Gastroesophageal sphincter (tissue), 4 donors: Measurements from ENCODE around the gene PFN4. TPM values are rescaled to one million over a fixed set of nuclear protein-coding genes. Genes with fewer than 3 reads are reported as not detected.

Experiments used
- ATAC-seq: fragments of 150-250 bp; one replicate; pipeline ENCODE4 v1.9.1; 2016; ENCODE audit warnings: mild to moderate bottlenecking, moderate library complexity
- H3K27ac ChIP-seq, 4 donors: fragments of 200-600 bp; sonication (generic) in 3 of 4; 1 replicate in 3 of 4; 2 replicates in 1 of 4; pipeline ENCODE4 v1.5.1; 2016 to 2019
- H3K27me3 ChIP-seq: fragments of 200-600 bp; sonication (generic); one replicate; pipeline ENCODE4 v1.5.1; 2019
- H3K36me3 ChIP-seq, 2 donors: fragments of 200-600 bp; sonication (generic); one replicate each; pipeline ENCODE4 v1.5.1; 2019; ENCODE audit warnings: control low read depth in 1 of 2
- H3K4me1 ChIP-seq, 3 donors: fragments of 200-600 bp; sonication (generic); 1 replicate in 2 of 3; 2 replicates in 1 of 3; pipeline ENCODE4 v1.5.1; 2016 to 2019; ENCODE audit warnings: control low read depth in 2 of 3
- H3K4me3 ChIP-seq, 2 donors: fragments of 200-600 bp; sonication (generic); one replicate each; pipeline ENCODE4 v1.5.1; 2019; ENCODE audit warnings: mild to moderate bottlenecking in 1 of 2, moderate library complexity in 1 of 2
- H3K9me3 ChIP-seq, 3 donors: fragments of 200-600 bp; sonication (generic); one replicate each; pipeline ENCODE4 v1.5.1; 2017 to 2019; ENCODE audit warnings: control low read depth in 2 of 3
- EP300 ChIP-seq: sonication (generic); formaldehyde crosslinking; IDR thresholded peaks from one replicate; pipeline ENCODE4 v1.6.1; 2017; ENCODE audit warnings: antibody characterized with exemption, mild to moderate bottlenecking
- POLR2A ChIP-seq, 2 donors: fragments of 450-650 bp; IDR thresholded peaks; one replicate each; pipeline ENCODE4 v1.6.1; 2017; ENCODE audit warnings: antibody characterized with exemption in 2 of 2, mild to moderate bottlenecking in 2 of 2, moderate library complexity in 1 of 2
- POLR2AphosphoS5 ChIP-seq: sonication (generic); formaldehyde crosslinking; IDR thresholded peaks from one replicate; pipeline ENCODE4 v1.6.1; 2017; ENCODE audit warnings: antibody characterized with exemption
- WGBS, 2 donors: methylation state at CpG; one replicate each; pipeline ENCODE4 v1.1.5; 2018; ENCODE audit warnings: low coverage in 1 of 2; 5-methylcytosine and 5-hydroxymethylcytosine counted together
- total RNA-seq, 4 donors: library from RNA; depleted of rRNA; stranded (reverse); fragments of >200 nt; gene quantifications; one replicate each; pipeline ENCODE4 v1.1.0, GENCODE V29; 2016
- TF ChIP-seq, protein P1 (sequence below), 4 experiments: fragments of 200-600 bp in 2 of 4; fragments of 450-650 bp in 2 of 4; sonication (generic) in 1 of 4; IDR thresholded peaks; one replicate each; pipeline ENCODE4 v1.5.1; 2017 to 2019; ENCODE audit warnings: antibody characterized with exemption in 4 of 4, mild to moderate bottlenecking in 2 of 4, moderate library complexity in 2 of 4

Gene PFN4
- total RNA-seq, 4 donors from 2014 or later: 0.94 TPM; not detected in 3

GRCh38 chr2:24080701-24081100, 42.4 kb downstream of the PFN4 start:
- H3K4me3 ChIP-seq: no peak overlapping the region
- TF ChIP-seq EP300 (no peak), POLR2AphosphoS5 (no peak), POLR2A (IDR thresholded peaks at IDR 0.05) (no peak)
- TF ChIP-seq, protein P1, sequence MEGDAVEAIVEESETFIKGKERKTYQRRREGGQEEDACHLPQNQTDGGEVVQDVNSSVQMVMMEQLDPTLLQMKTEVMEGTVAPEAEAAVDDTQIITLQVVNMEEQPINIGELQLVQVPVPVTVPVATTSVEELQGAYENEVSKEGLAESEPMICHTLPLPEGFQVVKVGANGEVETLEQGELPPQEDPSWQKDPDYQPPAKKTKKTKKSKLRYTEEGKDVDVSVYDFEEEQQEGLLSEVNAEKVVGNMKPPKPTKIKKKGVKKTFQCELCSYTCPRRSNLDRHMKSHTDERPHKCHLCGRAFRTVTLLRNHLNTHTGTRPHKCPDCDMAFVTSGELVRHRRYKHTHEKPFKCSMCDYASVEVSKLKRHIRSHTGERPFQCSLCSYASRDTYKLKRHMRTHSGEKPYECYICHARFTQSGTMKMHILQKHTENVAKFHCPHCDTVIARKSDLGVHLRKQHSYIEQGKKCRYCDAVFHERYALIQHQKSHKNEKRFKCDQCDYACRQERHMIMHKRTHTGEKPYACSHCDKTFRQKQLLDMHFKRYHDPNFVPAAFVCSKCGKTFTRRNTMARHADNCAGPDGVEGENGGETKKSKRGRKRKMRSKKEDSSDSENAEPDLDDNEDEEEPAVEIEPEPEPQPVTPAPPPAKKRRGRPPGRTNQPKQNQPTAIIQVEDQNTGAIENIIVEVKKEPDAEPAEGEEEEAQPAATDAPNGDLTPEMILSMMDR (IDR thresholded peaks at IDR 0.05): no peak
- no peak overlapping the region for H3K27ac ChIP-seq
- no peak for ATAC-seq
- peaks cover 0 to 44% of the 10 kb centered on the region in 2 donors for H3K36me3 ChIP-seq
- no peaks in the 10 kb centered on the region for H3K27me3 ChIP-seq
- WGBS, 2 donors: 38 to 40% methylated on average over 2 of the region's 2 CpGs
- H3K4me1 ChIP-seq: peaks cover 0 to 39% (median 18%) of the 10 kb centered on the region in 3 donors
- H3K9me3 ChIP-seq: no peaks in the 10 kb centered on the region

DNA sequence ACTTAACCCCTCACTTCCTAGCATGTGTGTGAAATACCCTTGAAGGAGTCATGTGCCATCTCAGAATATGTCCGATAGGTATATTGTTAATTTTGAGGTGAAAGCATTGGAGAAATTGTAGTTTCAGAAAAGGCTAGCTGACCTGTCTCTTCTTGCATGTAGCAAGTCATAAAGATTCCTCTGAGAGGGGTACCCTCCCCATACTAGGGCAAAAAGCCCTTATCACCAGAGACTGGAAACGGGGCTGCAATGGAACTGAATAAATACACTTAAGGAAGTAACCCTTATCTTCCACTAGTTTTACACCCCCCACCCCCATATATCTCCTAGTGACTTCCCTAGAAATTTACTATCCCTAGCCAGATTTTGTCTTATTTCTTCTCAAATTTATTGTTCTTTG, 45.3 kb downstream of the PFN4 start:
- peak overlapping the region; percentile 84 to 86 for H3K4me3 ChIP-seq
- no peaks in the 10 kb centered on the region for H3K27me3 ChIP-seq
- no peaks in the 10 kb centered on the region for H3K9me3 ChIP-seq
- H3K4me1 ChIP-seq: peaks cover 0 to 39% (median 13%) of the 10 kb centered on the region in 3 donors
- peak overlapping the region; percentile 52 to 99 (median 94) for H3K27ac ChIP-seq
- TF ChIP-seq EP300: no peak
- WGBS, 2 donors: 65 to 87% methylated on average over 2 of the region's 2 CpGs
- peaks cover 0 to 61% of the 10 kb centered on the region in 2 donors for H3K36me3 ChIP-seq
- no peak for ATAC-seq

DNA sequence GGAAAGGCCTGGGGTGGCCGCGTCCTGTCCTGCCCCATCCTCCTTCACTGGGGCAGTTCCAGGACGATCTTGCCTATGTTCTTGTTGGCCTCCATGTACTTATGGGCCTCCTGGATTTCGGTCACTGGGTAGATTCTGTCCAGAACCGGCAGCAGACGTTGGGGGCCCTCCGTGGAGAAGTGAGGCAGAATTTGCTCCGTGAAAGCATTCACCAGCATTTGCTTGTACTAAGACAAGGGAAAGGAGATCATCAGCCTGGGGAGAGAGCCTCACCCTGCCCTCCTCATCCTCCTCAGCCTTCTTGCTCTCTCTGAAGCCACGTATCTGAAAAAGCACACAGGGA, 45.6 kb downstream of the PFN4 start:
- H3K27ac ChIP-seq: peak overlapping the region; percentile 52 to 99 (median 94)
- TF ChIP-seq, protein P1 (IDR thresholded peaks at IDR 0.05): no peak
- TF ChIP-seq POLR2A (IDR thresholded peaks at IDR 0.05) (no peak), EP300 (no peak), POLR2AphosphoS5 (no peak)
- H3K4me1 ChIP-seq: peaks cover 0 to 36% (median 13%) of the 10 kb centered on the region in 3 donors
- no peaks in the 10 kb centered on the region for H3K9me3 ChIP-seq
- peak overlapping the region; percentile 84 to 86 for H3K4me3 ChIP-seq
- H3K27me3 ChIP-seq: no peaks in the 10 kb centered on the region
- H3K36me3 ChIP-seq: peaks cover 0 to 61% of the 10 kb centered on the region in 2 donors
- 7 to 14% methylated on average over 2 to 9 of the region's 9 CpGs for WGBS, 2 donors
- no peak for ATAC-seq

- 4% methylated on average over 14 to 24 of the region's 41 CpGs for WGBS, 2 donors
- ATAC-seq: peak; percentile 0
These were observed 46.1 kb downstream of the PFN4 start for GRCh38 chr2:24076849-24077534.

GRCh38 chr2:24075915-24076848, 47.0 kb downstream of the PFN4 start, which contains the start of gene SF3B6:
SF3B6 (minus strand) TSS chr2:24076326; CDS start chr2:24076229, 97 bp downstream.
- no peaks in the 10 kb centered on the region for H3K27me3 ChIP-seq
- H3K36me3 ChIP-seq: peaks cover 0 to 61% of the 10 kb centered on the region in 2 donors
- no peaks in the 10 kb centered on the region for H3K9me3 ChIP-seq
- H3K4me3 ChIP-seq: peak within 1 kb of the TSS; percentile 84 to 86
- 0 to 4% methylated on average over 15 to 18 of the region's 64 CpGs for WGBS, 2 donors
- H3K4me1 ChIP-seq: peaks cover 0 to 36% (median 13%) of the 10 kb centered on the region in 3 donors
- TF ChIP-seq, protein P1 (IDR thresholded peaks at IDR 0.05): peak in 1 of 4 experiments; percentile 4
- TF ChIP-seq POLR2AphosphoS5: peak; percentile 85
- no peak for TF ChIP-seq EP300
- TF ChIP-seq POLR2A (IDR thresholded peaks at IDR 0.05): peak; percentile 41 to 48
- peak; percentile 97 for ATAC-seq
- H3K27ac ChIP-seq: peak within 1 kb of the TSS; percentile 52 to 99 (median 94)

More at GRCh38 chr2:24076849-24077534, 46.1 kb downstream of the PFN4 start:
- H3K4me1 ChIP-seq: peaks cover 0 to 36% (median 13%) of the 10 kb centered on the region in 3 donors
- H3K27ac ChIP-seq: peak overlapping the region; percentile 52 to 99 (median 94)
- no peaks in the 10 kb centered on the region for H3K27me3 ChIP-seq
- TF ChIP-seq POLR2AphosphoS5 (no peak), POLR2A (IDR thresholded peaks at IDR 0.05) (no peak), EP300 (no peak)
- TF ChIP-seq, protein P1 (IDR thresholded peaks at IDR 0.05): no peak
- peaks cover 0 to 61% of the 10 kb centered on the region in 2 donors for H3K36me3 ChIP-seq
- H3K9me3 ChIP-seq: no peaks in the 10 kb centered on the region
- peak overlapping the region; percentile 84 to 86 for H3K4me3 ChIP-seq
